GM19397 (cell line): Measurements from ENCODE around the gene CHRFAM7A.
"Not testable (repeated sequence)": the region's sequence is repeated elsewhere in the genome, so short reads cannot be mapped to it uniquely, and the experiment has no call there.

Experiments
- ATAC-seq: cut with Tn5 transposase; IDR thresholded peaks from one replicate; pipeline ENCODE4 v1.9.1; 2021; ENCODE audit warnings: mild to moderate bottlenecking, moderate library complexity; ENCODE audit not compliant: unreplicated experiment

The CHRFAM7A gene

DNA sequence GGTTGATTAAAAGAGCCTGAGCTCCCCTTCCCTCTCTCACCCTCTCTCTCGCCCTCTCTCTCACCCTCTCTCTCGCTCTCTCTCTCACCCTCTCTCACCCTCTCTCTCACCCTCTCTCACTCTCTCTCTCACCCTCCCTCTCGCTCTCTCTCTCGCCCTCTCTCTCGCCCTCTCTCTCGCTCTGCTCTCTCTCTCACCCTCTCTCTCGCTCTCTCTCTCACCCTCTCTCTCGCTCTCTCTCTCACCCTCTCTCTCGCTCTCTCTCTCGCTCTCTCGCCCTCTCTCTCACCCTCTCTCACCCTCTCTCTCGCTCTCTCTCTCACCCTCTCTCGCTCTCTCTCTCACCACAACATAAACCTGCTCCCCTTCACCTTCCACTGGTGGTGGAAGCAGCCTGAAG, 67.2 kb downstream of the CHRFAM7A start:
- ATAC-seq = not testable (repeated sequence)

DNA sequence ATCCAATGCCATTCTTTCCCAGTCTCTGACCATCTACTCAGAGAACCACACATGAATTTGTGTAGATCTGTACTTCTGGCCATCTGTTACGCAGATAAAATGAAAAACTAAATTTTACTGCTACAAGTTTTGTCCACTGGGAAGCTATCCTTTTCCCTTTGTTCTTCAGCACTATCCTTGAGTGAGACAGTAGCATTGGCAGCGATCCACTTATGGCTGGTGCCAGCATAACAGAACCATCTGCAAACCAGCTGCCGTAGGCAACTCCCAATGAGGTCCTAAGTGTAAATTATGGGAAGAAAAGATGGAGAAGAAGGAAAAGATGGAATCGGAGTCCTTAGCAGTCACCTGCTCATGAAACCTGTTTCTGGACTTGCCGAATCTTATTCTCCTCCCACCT, 72.3 kb downstream of the CHRFAM7A start:
- ATAC-seq = not testable (repeated sequence)

GRCh38 chr15:30315704-30316103, 77.6 kb downstream of the CHRFAM7A start:
- not testable (repeated sequence) for ATAC-seq

GRCh38 chr15:30310575-30310974, 82.8 kb downstream of the CHRFAM7A start:
- ATAC-seq = not testable (repeated sequence)
